HG02884 (cell line): Measurements from ENCODE around the gene PCK2.

Experiments
- ATAC-seq: cut with Tn5 transposase; IDR thresholded peaks from one replicate; pipeline ENCODE4 v1.9.1; 2021; ENCODE audit warnings: mild to moderate bottlenecking, moderate library complexity; ENCODE audit not compliant: unreplicated experiment

Gene PCK2

DNA sequence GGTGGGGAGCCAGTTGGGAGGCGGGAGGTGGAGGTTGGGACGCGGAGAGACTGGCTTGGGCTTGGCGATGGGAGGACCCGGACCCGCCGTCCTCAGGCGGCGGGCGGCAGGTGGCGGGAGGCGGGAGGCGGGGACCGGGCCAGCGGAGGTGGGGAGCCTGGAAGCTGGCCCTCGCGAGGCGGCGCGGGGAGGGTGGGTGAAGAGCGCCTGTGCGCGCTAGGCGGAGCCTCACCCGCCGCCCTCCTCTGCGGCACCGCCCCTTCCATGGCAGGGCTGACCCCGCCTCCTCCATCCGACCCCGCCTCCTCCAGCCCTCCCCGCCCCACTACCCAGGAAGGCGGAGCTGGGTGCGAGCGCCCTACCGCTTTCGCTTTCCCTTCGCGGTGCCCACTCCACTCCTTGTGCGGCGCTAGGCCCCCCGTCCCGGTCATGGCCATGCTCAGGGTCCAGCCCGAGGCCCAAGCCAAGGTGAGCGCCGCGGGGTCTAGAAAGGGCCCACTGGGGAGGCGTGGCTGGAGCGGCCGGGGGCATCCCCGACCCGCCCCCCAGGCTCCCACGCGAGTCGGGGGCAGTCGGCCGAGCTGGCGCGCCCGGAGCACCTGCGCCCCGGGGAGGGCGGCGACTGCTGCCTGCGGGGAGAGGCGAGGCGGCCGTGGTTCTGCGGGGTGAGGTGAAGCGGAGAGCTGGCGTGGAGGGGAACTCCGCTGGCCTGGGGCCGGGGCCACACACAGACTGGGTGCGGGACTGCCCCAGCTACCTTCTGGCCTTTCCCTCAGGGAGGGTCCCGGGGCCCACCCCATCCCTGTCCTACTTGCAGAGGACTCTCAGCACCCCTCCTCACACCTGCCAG lies 41.9 kb downstream of the PCK2 start, which contains the start of gene PSME1:
PSME1 (plus strand) TSS at position 361 of the 850 bp plus-strand sequence; CDS start at position 430, 69 bp downstream.
- ATAC-seq: peak; percentile 74

DNA sequence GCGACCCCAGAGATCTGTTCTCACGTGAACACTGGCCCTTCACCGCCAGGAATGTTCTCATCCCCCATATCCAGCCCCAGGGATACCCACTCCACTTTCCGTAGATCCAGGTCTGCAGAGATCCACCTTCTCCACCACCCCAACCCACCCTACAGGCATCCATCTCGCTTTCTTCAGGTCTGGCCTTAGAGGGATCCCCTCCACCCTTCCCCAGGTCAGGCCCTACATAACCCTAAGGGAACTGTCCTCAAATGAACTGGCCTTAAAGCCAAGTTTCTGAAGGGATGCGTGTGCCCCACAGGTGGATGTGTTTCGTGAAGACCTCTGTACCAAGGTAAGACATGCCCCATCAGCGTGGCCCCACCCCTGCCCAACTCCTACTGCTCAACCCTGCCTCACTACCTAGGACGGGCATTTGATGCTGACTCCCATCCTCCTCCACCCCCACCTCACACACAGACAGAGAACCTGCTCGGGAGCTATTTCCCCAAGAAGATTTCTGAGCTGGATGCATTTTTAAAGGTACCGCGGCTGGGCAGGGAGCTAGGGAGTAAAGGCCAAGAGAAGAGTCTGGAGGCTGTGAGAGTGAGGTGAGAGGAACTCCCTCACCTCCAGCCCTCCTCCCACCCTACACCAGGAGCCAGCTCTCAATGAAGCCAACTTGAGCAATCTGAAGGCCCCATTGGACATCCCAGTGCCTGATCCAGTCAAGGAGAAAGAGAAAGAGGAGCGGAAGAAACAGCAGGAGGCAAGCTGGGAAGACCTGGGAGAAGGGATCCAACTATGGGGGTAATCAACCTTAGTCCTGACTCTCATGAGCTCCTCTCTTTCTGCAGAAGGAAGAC lies 42.8 kb downstream of the PCK2 start:
- ATAC-seq: no peak

- no peak for ATAC-seq
Measured at GRCh38 chr14:24137529-24138395, 43.7 kb downstream of the PCK2 start.

- ATAC-seq: no peak
Measured at GRCh38 chr14:24138396-24139271, 44.5 kb downstream of the PCK2 start.

DNA sequence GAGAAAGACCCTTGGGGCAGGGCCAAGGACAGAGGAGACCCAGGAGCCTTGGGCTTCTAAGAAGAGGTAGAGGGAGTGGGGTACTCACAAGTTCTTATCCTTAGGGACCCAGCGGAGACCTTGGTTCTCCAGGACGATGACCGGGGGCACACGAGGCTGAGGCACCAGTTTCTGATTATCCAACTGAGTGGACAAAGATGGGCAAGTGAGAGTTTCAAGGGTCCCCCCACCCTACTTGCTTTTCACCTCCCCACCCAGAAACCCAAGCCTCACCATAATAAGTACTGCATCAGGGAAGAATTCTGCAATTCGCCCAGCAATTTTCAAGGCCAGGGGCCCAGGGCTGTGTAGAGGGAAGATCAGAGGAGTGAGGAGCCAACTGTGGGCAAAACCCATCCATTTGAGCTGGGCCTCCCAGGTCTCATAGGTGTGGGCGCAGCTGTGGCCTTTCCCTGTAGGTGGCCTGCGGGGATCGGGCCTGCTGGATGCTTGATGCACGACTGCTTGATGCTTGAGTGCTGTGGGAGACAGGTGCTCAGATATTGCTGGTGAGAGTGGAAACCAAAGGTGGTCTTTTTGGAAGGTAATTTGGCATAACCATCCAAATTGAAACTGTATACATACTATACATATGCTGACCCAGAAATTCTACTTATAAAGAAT lies 45.3 kb downstream of the PCK2 start:
- no peak for ATAC-seq

GRCh38 chr14:24141097-24141880 lies 47.2 kb downstream of the PCK2 start, which contains the start of gene EMC9:
EMC9 (minus strand) TSS chr14:24141591; CDS start chr14:24141304, 287 bp downstream.
- ATAC-seq: peak; percentile 72

GRCh38 chr14:24143511-24143910 lies 49.4 kb downstream of the PCK2 start:
- ATAC-seq: no peak

DNA sequence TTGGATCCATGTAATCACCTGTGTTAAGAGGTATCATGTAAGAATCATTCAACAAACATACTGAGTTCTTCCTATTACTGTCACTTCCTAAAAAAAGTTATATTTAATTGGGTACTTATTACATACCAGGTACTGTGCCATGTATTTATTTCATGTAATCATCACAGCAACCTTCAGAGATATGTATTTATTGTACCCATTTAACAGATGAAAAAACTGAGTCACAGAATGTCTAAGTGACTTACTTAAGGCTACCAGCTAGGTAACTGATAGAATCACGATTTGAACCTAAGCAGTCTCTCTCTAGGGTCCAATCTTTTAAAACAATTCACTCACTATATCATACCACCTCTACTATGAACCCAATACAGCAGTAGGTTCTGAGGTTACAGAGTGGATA lies 50.3 kb downstream of the PCK2 start:
- ATAC-seq: no peak

DNA sequence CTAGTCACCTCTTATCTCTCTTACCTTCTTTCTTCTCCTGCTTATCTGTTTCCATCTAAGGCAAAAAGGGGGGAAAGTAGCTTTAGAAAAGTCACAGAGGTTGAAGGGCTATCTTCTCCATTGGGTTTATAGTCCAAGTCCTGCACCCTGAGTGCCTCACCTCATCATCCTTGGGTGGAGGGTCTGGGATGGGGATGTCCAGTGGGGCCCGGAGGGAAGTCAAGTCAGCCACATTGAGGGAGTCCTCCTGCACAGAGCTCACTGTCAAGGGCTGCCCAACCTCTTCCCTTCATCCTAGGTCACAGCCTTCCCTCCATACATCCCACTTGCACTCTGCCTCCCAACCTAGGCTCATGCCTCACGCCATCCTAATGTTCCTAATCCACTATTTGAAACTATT lies 51.1 kb downstream of the PCK2 start:
- no peak for ATAC-seq

DNA sequence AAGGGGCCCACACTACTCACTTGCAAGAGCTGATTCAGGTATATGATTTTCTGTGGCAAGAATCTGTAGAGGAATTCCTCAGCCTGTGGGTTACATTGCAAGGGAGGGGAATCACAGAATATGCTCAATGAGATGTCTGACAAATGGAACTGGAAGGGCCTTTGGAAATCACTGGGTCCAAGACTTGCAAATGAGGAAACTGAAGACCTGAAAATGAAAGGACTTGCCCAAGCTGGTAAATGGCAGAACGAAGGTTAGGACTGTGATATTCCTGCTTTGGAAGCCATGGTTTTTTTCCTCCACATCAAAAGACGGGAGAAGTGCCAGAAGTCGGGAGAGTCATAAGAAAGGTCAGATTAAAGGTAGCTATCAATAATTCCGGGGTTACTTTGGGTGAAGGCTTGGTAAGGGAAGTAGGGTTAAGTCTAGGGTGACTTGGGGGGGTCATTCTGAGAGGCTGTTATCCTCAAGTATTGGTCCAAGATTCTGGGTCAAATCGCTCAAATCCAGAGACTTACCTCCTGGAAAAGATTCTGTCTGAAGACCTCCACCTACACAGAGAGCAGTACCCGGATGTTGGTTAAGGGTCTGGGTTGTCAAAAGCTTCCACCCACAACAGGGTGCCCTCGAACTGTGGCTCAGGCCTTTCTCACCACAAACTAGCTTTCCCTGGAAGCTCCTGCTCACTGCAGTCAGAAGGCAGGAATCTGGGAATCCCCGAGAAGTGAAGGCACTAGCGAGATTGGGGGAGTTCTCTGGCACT lies 51.8 kb downstream of the PCK2 start:
- no peak for ATAC-seq

- peak; percentile 49 for ATAC-seq
Measured at GRCh38 chr14:24146453-24146977, 52.4 kb downstream of the PCK2 start, which contains the start of gene PSME2. PSME2 (minus strand) TSS chr14:24146610; CDS start chr14:24146581, 29 bp downstream.

DNA sequence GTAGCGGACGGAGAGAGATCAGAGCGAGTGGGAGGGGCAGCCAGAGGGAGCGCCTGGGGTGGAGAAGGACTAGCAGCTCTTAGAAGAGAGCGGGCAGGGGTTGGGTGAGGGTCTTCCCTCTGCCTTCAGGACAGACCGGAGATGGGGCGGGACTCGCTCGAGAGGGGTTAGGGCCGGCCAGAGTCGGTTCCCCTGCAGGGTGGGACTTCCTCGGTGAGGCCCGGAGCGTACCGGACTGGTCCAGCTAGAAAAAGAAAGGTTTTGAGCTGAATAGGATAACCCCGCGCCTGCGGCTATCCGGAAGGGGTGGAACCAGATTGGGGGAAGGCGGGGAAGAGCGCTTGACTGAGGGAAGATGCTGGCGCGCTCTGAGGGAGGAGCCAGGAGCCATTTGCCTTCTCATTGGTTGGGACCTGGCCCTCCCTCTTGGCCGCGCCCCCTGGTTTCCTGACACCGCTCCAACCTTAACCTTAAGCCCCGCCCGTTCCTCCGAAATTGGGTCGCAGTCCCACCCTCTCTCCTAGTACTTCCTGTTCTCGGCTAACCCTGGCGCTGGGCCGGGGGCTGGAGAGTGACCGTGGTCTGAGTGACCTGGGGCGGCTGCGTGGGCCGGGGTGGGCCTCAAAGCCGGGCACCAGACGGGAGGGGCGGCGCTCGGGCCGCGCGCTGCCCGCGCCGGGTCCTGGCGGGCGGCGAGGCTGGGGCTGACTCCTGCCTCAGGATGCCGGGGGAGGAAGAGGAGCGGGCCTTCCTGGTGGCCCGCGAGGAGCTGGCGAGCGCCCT lies 53.1 kb downstream of the PCK2 start, which contains the start of gene RNF31:
RNF31 (plus strand) TSS at position 521 of the 783 bp plus-strand sequence; CDS start at position 722, 201 bp downstream.
- ATAC-seq: peak; percentile 78

GRCh38 chr14:24147761-24148428 lies 53.8 kb downstream of the PCK2 start:
- no peak for ATAC-seq

GRCh38 chr14:24149302-24149969 lies 55.3 kb downstream of the PCK2 start:
- ATAC-seq: no peak

- no peak for ATAC-seq
Measured at GRCh38 chr14:24150061-24150460, 56.0 kb downstream of the PCK2 start.
